ENCODE results near the gene LTBR. TPM values are rescaled to one million over a fixed set of nuclear protein-coding genes. Genes with fewer than 3 reads are reported as not detected.

LTBR gene
- total RNA-seq, 1 donor from 2014 or later: not detected

DNA sequence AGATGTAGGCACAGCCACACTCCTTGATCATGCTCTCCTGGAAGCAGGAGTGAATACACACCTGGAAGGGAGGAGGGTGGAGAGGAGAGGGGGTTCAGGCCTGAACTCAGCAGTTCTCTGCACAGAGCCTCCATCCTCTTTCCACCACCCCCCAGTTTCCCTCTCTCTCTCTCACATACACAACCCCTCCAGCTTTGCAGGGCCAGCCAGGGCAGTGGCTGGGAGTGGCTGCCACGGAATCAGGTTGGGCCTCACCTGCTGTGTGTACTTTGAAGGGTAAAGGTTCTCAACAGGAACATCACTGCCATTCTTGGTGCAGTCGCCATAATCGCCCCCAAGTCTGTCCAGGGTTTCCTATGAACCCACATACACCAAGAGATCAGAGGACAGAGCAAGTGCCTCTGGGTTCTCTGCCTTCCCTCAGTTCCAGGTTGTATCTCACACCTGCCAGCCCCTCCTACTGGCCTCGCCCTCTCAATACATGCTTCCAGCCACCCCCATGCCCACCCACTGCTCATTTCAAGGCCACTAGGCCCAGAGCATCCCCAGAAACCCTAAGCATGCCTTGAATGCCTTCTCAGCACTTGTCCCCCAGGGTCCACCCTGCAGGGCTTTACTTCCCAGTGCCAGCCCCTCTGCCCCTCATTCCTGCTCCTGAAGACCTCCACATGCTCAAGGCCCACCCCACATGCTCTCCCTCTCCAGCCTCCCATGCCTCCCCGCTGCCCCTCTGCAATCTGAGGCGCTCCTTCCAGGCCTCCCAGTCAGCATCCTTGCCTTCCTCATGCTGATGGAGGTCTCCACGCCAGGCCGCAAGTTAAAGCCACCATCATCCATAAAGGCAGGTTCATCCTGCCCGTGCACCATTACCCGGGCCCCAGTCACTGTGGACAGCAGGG lies 29.2 kb upstream of the LTBR start:
- Histone ChIP-seq H3F3A (ENCODE audit: low read depth) (no peaks in the 10 kb centered on the region), H3K36me3 (no peaks in the 10 kb centered on the region), H2AFZ (replicated peaks) (no peak overlapping the region), H3K4me3 (no peak overlapping the region), H3K27ac (no peak overlapping the region), H3K27me3 (no peaks in the 10 kb centered on the region), H4K20me1 (ENCODE audit: low read depth) (no peaks in the 10 kb centered on the region), H3K4me1 (no peaks in the 10 kb centered on the region), H3K9me3 (ENCODE audit: low read depth) (no peaks in the 10 kb centered on the region), H3K4me2 (no peak overlapping the region), H3K79me2 (ENCODE audit: low read depth) (no peaks in the 10 kb centered on the region), H3K9ac (no peak overlapping the region)
- Mint-ChIP-seq H3K4me1 (peaks cover 2% of the 10 kb centered on the region), H3K27ac (peak overlapping the region; percentile 66), H3K36me3 (no peaks in the 10 kb centered on the region), H3K4me3 (no peak overlapping the region), H3K27me3 (ENCODE audit: insufficient read depth, low read depth) (peaks cover 8% of the 10 kb centered on the region), H3K9me3 (no peaks in the 10 kb centered on the region)
- DNase-seq (ENCODE audit: low spot score): no peak
- no peak for TF ChIP-seq EZH2 (IDR thresholded peaks at IDR 0.05)
- TF ChIP-seq, protein P1, sequence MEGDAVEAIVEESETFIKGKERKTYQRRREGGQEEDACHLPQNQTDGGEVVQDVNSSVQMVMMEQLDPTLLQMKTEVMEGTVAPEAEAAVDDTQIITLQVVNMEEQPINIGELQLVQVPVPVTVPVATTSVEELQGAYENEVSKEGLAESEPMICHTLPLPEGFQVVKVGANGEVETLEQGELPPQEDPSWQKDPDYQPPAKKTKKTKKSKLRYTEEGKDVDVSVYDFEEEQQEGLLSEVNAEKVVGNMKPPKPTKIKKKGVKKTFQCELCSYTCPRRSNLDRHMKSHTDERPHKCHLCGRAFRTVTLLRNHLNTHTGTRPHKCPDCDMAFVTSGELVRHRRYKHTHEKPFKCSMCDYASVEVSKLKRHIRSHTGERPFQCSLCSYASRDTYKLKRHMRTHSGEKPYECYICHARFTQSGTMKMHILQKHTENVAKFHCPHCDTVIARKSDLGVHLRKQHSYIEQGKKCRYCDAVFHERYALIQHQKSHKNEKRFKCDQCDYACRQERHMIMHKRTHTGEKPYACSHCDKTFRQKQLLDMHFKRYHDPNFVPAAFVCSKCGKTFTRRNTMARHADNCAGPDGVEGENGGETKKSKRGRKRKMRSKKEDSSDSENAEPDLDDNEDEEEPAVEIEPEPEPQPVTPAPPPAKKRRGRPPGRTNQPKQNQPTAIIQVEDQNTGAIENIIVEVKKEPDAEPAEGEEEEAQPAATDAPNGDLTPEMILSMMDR (IDR thresholded peaks at IDR 0.05): no peak
- no peak for TF ChIP-seq EZH2phosphoT487 (IDR thresholded peaks at IDR 0.05)

DNA sequence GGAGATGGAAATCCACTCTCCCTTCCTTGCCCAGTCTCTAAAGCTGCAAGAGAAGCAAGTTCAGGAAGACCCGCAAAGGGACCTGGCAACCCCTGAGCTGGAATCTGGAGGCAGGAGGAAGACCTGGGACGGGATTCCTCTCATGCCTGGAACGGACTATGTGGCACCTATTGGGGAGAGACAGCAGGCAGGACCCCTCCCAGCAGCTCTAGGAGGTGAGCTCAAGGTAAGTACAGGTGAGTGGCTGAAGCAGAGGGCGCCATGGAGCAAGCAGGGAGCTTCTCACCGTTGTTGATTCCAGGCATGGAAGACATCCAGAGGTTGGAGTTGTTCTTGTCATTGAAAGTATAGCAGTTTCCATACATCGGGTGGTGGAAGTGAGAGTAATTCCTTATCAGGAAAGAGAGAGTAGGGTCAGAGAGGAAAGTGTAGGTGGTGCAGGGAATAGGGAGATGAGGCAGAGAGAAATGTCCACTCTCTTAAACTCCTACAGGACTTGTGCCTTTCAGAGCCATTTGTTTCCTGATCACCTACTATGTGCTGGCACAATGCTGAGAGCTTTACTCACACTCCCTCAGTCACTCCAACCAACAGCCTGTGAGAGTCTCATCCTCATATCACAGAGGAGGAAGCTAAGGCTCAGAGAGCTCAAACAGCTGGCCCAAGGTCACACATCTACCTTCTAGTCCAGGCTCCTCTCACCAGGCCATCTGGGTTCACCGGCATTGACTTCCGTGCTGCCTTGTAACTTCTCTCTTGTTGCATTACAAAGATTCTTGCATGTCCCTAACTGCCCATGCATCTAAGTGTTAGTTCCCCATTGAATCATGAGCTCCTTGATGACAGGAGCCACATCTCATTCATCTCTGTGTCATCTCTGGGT lies 28.2 kb upstream of the LTBR start:
- DNase-seq (ENCODE audit: low spot score): no peak
- no peaks in the 10 kb centered on the region for H4K20me1 ChIP-seq (ENCODE audit: low read depth)
- no peaks in the 10 kb centered on the region for H3F3A ChIP-seq (ENCODE audit: low read depth)
- no peak overlapping the region for H3K27ac ChIP-seq
- TF ChIP-seq EZH2phosphoT487 (IDR thresholded peaks at IDR 0.05): no peak
- no peak for TF ChIP-seq EZH2 (IDR thresholded peaks at IDR 0.05)
- TF ChIP-seq, protein P1 (IDR thresholded peaks at IDR 0.05): no peak
- H3K79me2 ChIP-seq (ENCODE audit: low read depth): no peaks in the 10 kb centered on the region
- no peak overlapping the region for H3K4me3 ChIP-seq
- no peaks in the 10 kb centered on the region for H3K9me3 Mint-ChIP-seq
- H3K36me3 ChIP-seq: no peaks in the 10 kb centered on the region
- no peaks in the 10 kb centered on the region for H3K27me3 ChIP-seq
- peak overlapping the region; percentile 11 for H3K27ac Mint-ChIP-seq
- H3K9me3 ChIP-seq (ENCODE audit: low read depth): no peaks in the 10 kb centered on the region
- H3K4me1 Mint-ChIP-seq: peaks cover 2% of the 10 kb centered on the region
- no peak overlapping the region for H2AFZ ChIP-seq (replicated peaks)
- no peak overlapping the region for H3K4me2 ChIP-seq
- H3K36me3 Mint-ChIP-seq: no peaks in the 10 kb centered on the region
- no peaks in the 10 kb centered on the region for H3K4me1 ChIP-seq
- H3K4me3 Mint-ChIP-seq: no peak overlapping the region
- H3K27me3 Mint-ChIP-seq (ENCODE audit: insufficient read depth, low read depth): peaks cover 12% of the 10 kb centered on the region
- H3K9ac ChIP-seq: no peak overlapping the region

DNA sequence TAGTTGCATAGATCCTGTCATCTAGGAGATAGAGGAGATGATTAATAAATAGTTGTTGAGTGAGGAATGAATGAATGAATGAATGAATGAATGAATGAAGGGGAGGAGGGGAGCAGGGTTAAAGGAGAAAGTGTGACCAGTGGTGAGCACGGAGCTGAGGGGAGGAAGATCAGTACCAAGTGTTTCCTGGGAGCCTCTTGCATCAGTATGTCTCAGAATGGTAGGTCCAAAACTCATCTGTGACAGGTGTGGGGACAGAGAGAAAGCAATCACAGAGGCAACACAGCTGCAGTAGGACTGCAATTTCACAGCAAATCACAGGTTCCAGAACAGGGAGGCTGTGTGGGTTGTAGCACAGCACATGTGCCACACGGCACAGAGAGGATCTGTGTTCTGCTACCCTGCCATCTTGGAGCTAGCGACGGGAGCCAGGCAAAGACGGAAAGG lies 27.6 kb upstream of the LTBR start:
- Histone ChIP-seq H3K9me3 (ENCODE audit: low read depth) (no peaks in the 10 kb centered on the region), H4K20me1 (ENCODE audit: low read depth) (no peaks in the 10 kb centered on the region), H3K79me2 (ENCODE audit: low read depth) (no peaks in the 10 kb centered on the region), H3K36me3 (no peaks in the 10 kb centered on the region), H3K4me2 (no peak overlapping the region), H3K4me1 (no peaks in the 10 kb centered on the region), H3K9ac (no peak overlapping the region), H3F3A (ENCODE audit: low read depth) (no peaks in the 10 kb centered on the region), H3K4me3 (no peak overlapping the region), H2AFZ (replicated peaks) (no peak overlapping the region), H3K27me3 (no peaks in the 10 kb centered on the region), H3K27ac (no peak overlapping the region)
- Mint-ChIP-seq H3K27me3 (ENCODE audit: insufficient read depth, low read depth) (peaks cover 11% of the 10 kb centered on the region), H3K9me3 (no peaks in the 10 kb centered on the region), H3K4me1 (peaks cover 6% of the 10 kb centered on the region), H3K36me3 (no peaks in the 10 kb centered on the region), H3K27ac (peak overlapping the region; percentile 11), H3K4me3 (no peak overlapping the region)
- DNase-seq (ENCODE audit: low spot score): no peak
- TF ChIP-seq EZH2 (IDR thresholded peaks at IDR 0.05) (no peak), EZH2phosphoT487 (IDR thresholded peaks at IDR 0.05) (no peak)
- TF ChIP-seq, protein P1 (IDR thresholded peaks at IDR 0.05): no peak

Data from neural progenitor cell (in vitro differentiated cells).